Mesothelial cell of epicardium (in vitro differentiated cells): ENCODE measurements around the gene LMX1A. TPM values are rescaled to one million over a fixed set of nuclear protein-coding genes. Genes with fewer than 3 reads are reported as not detected.

ENCODE experiments used
- DNase-seq, 2 experiments: peaks; one replicate each; pipeline ENCODE4 v3.0.0; 2021; ENCODE audit warnings: low spot score in 2 of 2; ENCODE audit not compliant: unreplicated experiment in 2 of 2
- H3K27ac Mint-ChIP-seq: 2 replicates; pipeline ENCODE4 v1.8.0; 2021; ENCODE audit warnings: mixed read lengths
- H3K27me3 Mint-ChIP-seq: 2 replicates; pipeline ENCODE4 v1.8.0; 2021; ENCODE audit warnings: low read depth, mixed read lengths
- H3K36me3 Mint-ChIP-seq: 2 replicates; pipeline ENCODE4 v1.8.0; 2021; ENCODE audit warnings: mixed read lengths
- H3K4me1 Mint-ChIP-seq: 2 replicates; pipeline ENCODE4 v1.8.0; 2021; ENCODE audit warnings: mixed read lengths
- H3K4me3 Mint-ChIP-seq: 2 replicates; pipeline ENCODE4 v1.8.0; 2021; ENCODE audit warnings: mild to moderate bottlenecking, moderate library complexity, mixed read lengths
- H3K9me3 Mint-ChIP-seq: 2 replicates; pipeline ENCODE4 v1.8.0; 2021; ENCODE audit warnings: mixed read lengths
- CTCF ChIP-seq: fragments of 200-600 bp; sonication (generic); IDR thresholded peaks from one replicate; pipeline ENCODE4 v1.5.0; 2021; ENCODE audit warnings: antibody characterized with exemption; ENCODE audit not compliant: unreplicated experiment
- total RNA-seq: library from RNA; stranded (reverse); gene quantifications from 3 replicates; pipeline ENCODE4 v1.2.1, GENCODE V29; 2021

LMX1A gene
- total RNA-seq, 1 donor from 2014 or later, result 0.18 TPM

- H3K27me3 Mint-ChIP-seq, result peaks cover 97% of the 10 kb centered on the region
Measured at GRCh38 chr1:165344198-165344597, 12.3 kb downstream of the LMX1A start.

GRCh38 chr1:165342587-165342986 lies 13.9 kb downstream of the LMX1A start:
- TF ChIP-seq CTCF, result no peak
- H3K27me3 Mint-ChIP-seq, result peaks cover 97% of the 10 kb centered on the region
- DNase-seq, result no peak
- no peaks in the 10 kb centered on the region for H3K36me3 Mint-ChIP-seq
- H3K27ac Mint-ChIP-seq, result no peak overlapping the region
- no peaks in the 10 kb centered on the region for H3K4me1 Mint-ChIP-seq
- H3K9me3 Mint-ChIP-seq, result no peaks in the 10 kb centered on the region
- H3K4me3 Mint-ChIP-seq, result no peak overlapping the region

More at GRCh38 chr1:165344198-165344597, 12.3 kb downstream of the LMX1A start:
- Mint-ChIP-seq H3K4me3 (no peak overlapping the region), H3K4me1 (no peaks in the 10 kb centered on the region), H3K27ac (no peak overlapping the region), H3K36me3 (no peaks in the 10 kb centered on the region), H3K9me3 (no peaks in the 10 kb centered on the region)
- no peak for DNase-seq
- TF ChIP-seq CTCF, result no peak

GRCh38 chr1:165342168-165342567 lies 14.3 kb downstream of the LMX1A start:
- Mint-ChIP-seq H3K27me3 (peaks cover 97% of the 10 kb centered on the region), H3K4me3 (no peak overlapping the region), H3K9me3 (no peaks in the 10 kb centered on the region), H3K36me3 (no peaks in the 10 kb centered on the region), H3K4me1 (no peaks in the 10 kb centered on the region), H3K27ac (no peak overlapping the region)
- TF ChIP-seq CTCF, result no peak
- no peak for DNase-seq

- H3K27ac Mint-ChIP-seq, result no peak overlapping the region
- peaks cover 89% of the 10 kb centered on the region for H3K27me3 Mint-ChIP-seq
- no peak overlapping the region for H3K4me3 Mint-ChIP-seq
- H3K36me3 Mint-ChIP-seq, result no peaks in the 10 kb centered on the region
- TF ChIP-seq CTCF, result no peak
- DNase-seq, result no peak
- H3K9me3 Mint-ChIP-seq, result no peaks in the 10 kb centered on the region
- no peaks in the 10 kb centered on the region for H3K4me1 Mint-ChIP-seq
Measured at GRCh38 chr1:165339164-165339563, 17.4 kb downstream of the LMX1A start.

GRCh38 chr1:165330483-165330882 lies 26.0 kb downstream of the LMX1A start:
- Mint-ChIP-seq H3K9me3 (no peaks in the 10 kb centered on the region), H3K4me1 (no peaks in the 10 kb centered on the region), H3K4me3 (no peak overlapping the region), H3K36me3 (no peaks in the 10 kb centered on the region), H3K27ac (no peak overlapping the region), H3K27me3 (peaks cover 80% of the 10 kb centered on the region)
- no peak for DNase-seq
- no peak for TF ChIP-seq CTCF

GRCh38 chr1:165329104-165329503 lies 27.4 kb downstream of the LMX1A start:
- H3K27me3 Mint-ChIP-seq, result peaks cover 83% of the 10 kb centered on the region
- no peaks in the 10 kb centered on the region for H3K4me1 Mint-ChIP-seq
- H3K36me3 Mint-ChIP-seq, result no peaks in the 10 kb centered on the region
- no peak overlapping the region for H3K4me3 Mint-ChIP-seq
- no peak for TF ChIP-seq CTCF
- no peak overlapping the region for H3K27ac Mint-ChIP-seq
- no peak for DNase-seq
- no peaks in the 10 kb centered on the region for H3K9me3 Mint-ChIP-seq
